SK-N-DZ (cell line): ENCODE measurements around the gene APC2.
"Not testable (repeated sequence)": the region's sequence is repeated elsewhere in the genome, so short reads cannot be mapped to it uniquely, and the experiment has no call there.

Source experiments
- DNase-seq: peaks from one replicate; pipeline ENCODE4 v3.0.0-alpha.2; 2015; ENCODE audit warnings: low spot score

Gene APC2

GRCh38 chr19:1511318-1512317 is 61.7 kb downstream of the APC2 start:
- DNase-seq, result no peak

GRCh38 chr19:1512671-1513498 is 63.0 kb downstream of the APC2 start, which contains the start of gene ADAMTSL5:
TSS of gene ADAMTSL5 (minus strand) at chr19:1513019. CDS start at chr19:1510943, 2,076 bp downstream.
- no peak for DNase-seq

- no peak for DNase-seq
Observed at GRCh38 chr19:1513499-1514294, 63.8 kb downstream of the APC2 start.

GRCh38 chr19:1514295-1514661 is 64.4 kb downstream of the APC2 start:
- no peak for DNase-seq

- no peak for DNase-seq
Observed at GRCh38 chr19:1514986-1515721, 65.2 kb downstream of the APC2 start.

- no peak for DNase-seq
Observed at GRCh38 chr19:1516395-1516753, 66.5 kb downstream of the APC2 start.

GRCh38 chr19:1518471-1518870 is 68.5 kb downstream of the APC2 start:
- no peak for DNase-seq

- DNase-seq, result not testable (repeated sequence)
Observed at GRCh38 chr19:1519802-1520201, 69.9 kb downstream of the APC2 start.

GRCh38 chr19:1520203-1520780 is 70.4 kb downstream of the APC2 start:
- no peak for DNase-seq

- no peak for DNase-seq
Observed at GRCh38 chr19:1521636-1522035, 71.7 kb downstream of the APC2 start.

GRCh38 chr19:1522061-1522460 is 72.1 kb downstream of the APC2 start:
- no peak for DNase-seq

GRCh38 chr19:1522838-1523237 is 72.9 kb downstream of the APC2 start:
- no peak for DNase-seq
